HG02885 (cell line): ENCODE results near the gene YPEL5.

Source experiments
- ATAC-seq: cut with Tn5 transposase; IDR thresholded peaks from one replicate; pipeline ENCODE4 v1.9.1; 2021; ENCODE audit warnings: mild to moderate bottlenecking; ENCODE audit not compliant: unreplicated experiment, poor library complexity

The YPEL5 gene

GRCh38 chr2:30197570-30198192, 50.9 kb downstream of the YPEL5 start:
- no peak for ATAC-seq

DNA sequence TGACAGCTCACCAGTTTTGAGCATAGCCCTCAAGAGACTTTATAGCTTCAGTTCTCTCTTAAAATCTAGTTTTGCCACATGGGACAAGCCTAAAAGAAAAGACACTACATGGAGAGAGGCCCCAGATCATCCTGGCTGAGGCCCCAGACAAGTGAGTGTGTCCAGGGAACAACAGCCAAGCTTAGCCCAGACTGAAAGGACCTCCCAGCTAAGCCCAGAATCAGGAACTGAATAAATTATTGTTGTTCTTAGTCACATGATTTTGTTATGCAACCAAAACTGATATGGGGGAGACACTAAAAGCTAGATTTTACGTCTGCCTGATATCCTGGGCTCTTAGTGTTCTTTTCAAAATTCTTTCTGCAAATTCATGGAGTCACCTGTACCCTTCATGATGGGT, 55.2 kb downstream of the YPEL5 start:
- ATAC-seq = no peak

GRCh38 chr2:30203156-30203555, 56.3 kb downstream of the YPEL5 start:
- ATAC-seq = no peak

- ATAC-seq = no peak
These were observed 57.5 kb downstream of the YPEL5 start for GRCh38 chr2:30204281-30204680.

DNA sequence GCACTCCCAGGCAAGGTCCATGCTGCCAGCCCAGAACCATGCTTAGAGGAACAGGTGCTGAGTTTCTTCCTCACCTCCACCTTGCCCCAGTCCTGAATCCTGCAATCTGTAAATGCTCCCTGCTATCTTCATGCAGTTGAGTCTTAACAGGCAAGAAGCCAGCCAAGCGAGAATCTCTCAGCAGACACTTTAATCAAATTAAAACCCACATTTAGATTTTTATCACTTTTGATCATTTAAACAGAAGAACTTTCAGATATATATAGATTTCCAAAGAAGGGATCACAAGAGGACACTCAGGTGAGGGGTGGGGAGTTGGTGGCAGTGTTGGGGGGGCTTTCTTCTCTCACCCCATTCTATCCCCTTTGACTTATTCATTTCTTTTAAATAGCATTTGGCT, 58.6 kb downstream of the YPEL5 start:
- no peak for ATAC-seq

GRCh38 chr2:30206461-30207430, 59.9 kb downstream of the YPEL5 start:
- no peak for ATAC-seq

DNA sequence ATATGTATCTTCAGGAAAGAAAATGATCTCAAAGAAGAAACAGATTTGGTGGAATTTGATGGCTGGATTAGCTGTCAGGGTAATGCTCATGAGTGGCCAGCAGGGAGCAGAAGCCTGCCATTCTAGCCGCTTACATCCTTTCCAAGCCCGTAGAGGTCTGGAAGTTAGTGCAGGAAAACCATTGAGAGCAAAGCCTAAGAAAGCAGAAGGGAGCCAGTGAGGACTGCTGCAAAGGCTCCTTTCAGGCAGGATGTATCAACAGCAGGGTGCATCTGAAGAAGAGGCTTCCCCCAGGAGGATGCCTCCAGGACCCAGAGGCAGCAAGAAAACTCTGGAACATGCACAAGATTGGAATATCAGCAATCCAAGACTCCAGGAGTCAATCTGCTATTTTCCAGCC, 61.6 kb downstream of the YPEL5 start:
- no peak for ATAC-seq

GRCh38 chr2:30209227-30209626, 62.4 kb downstream of the YPEL5 start:
- ATAC-seq = no peak
